HG02870 (cell line): ENCODE results near the gene XPO5.

Source experiments
- ATAC-seq: cut with Tn5 transposase; IDR thresholded peaks from one replicate; pipeline ENCODE4 v1.9.1; 2021; ENCODE audit warnings: mild to moderate bottlenecking, moderate library complexity; ENCODE audit not compliant: unreplicated experiment

XPO5 gene

DNA sequence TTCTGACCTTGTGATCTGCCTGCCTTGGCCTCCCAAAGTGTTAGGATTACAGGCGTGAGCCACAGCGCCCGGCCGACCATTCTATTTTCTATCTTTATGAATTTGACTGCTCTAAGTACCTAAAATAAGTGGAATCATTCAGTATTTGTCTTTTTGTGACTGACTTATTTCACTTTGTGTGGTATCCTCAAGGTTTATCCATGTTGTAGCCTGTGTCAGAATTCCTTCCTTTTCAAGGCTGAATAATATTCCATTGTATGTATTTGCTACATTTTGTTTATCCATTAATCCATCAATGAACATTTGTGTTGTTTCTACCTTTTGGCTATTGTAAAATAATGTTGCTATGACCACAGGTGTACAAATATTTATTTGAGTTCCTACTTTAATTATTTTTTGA is 103.3 kb downstream of the XPO5 start:
- no peak for ATAC-seq
